Psoas muscle (tissue), 8 donors: ENCODE measurements around the gene GID4. TPM values are rescaled to one million over a fixed set of nuclear protein-coding genes. Genes with fewer than 3 reads are reported as not detected.

Source experiments
- ATAC-seq, 4 donors: fragments of 200-7000 bp; cut with Tn5 transposase; one replicate each; pipeline ENCODE4 v1.9.1; 2020; ENCODE audit warnings: moderate library complexity in 3 of 4, mild to moderate bottlenecking in 2 of 4
- DNase-seq, 2 donors: peaks; one replicate each; pipeline ENCODE4 v3.0.0-alpha.2; 2020
- H3K27ac ChIP-seq: fragments of 200-600 bp; one replicate; pipeline ENCODE4 v1.8.0; 2022
- H3K27me3 ChIP-seq, 3 donors: fragments of 200-600 bp in 1 of 3; one replicate each; pipeline versions ENCODE4 v1.6.1 to v1.8.0; 2013 to 2022; ENCODE audit warnings: low read length in 2 of 3, mild to moderate bottlenecking in 2 of 3, moderate library complexity in 1 of 3; ENCODE audit not compliant: insufficient read depth in 3 of 3
- H3K36me3 ChIP-seq, 2 donors: fragments of 200-600 bp in 1 of 2; one replicate each; pipeline versions ENCODE4 v1.6.1 to v1.8.0; 2013 to 2022; ENCODE audit warnings: low read depth in 1 of 2, mild to moderate bottlenecking in 1 of 2, moderate library complexity in 1 of 2; ENCODE audit not compliant: insufficient read depth in 1 of 2
- H3K4me1 ChIP-seq: fragments of 200-600 bp; one replicate; pipeline ENCODE4 v1.8.0; 2022
- H3K4me3 ChIP-seq: fragments of 200-600 bp; one replicate; pipeline ENCODE4 v1.8.0; 2022; ENCODE audit warnings: mild to moderate bottlenecking
- H3K9me3 ChIP-seq: fragments of 200-600 bp; one replicate; pipeline ENCODE4 v1.8.0; 2022
- WGBS, 3 donors: extraction: QIAGEN DNeasy Blood & Tissue Kit; methylation state at CpG; one replicate each; pipeline versions ENCODE4 v1.1.6 to v1.1.7; 2013; 5-methylcytosine and 5-hydroxymethylcytosine counted together
- intact Hi-C, 2 donors: fragments of 100-400 bp; cut with DNase I; formaldehyde crosslinking; loops; one replicate each; pipeline versions ENCODE4 v1.11.0 to v1.14.2; 2022
- polyA plus RNA-seq, 3 donors: library from polyadenylated mRNA; stranded (reverse); fragments of 200-250 nt; gene quantifications; one replicate each; pipeline ENCODE4 v1.2.3, GENCODE V29; 2013
- total RNA-seq, 4 donors: library from RNA; stranded (reverse); fragmentation: NEBNext Ultra II Directional in 2 of 4; extraction: Animal tissue kit (Norgen Biotek cat#: 25700) in 2 of 4; gene quantifications; one replicate each; pipeline versions ENCODE4 v1.2.1 to v1.2.4, GENCODE V29; 2021 to 2023
- TF ChIP-seq, protein P1 (sequence below): fragments of 200-600 bp; IDR thresholded peaks from one replicate; pipeline ENCODE4 v1.8.0; 2022; ENCODE audit warnings: antibody characterized with exemption
- donor health status: healthy with polysubstance abuse.
- donor health status: DM: no; HTN: no; CAD: no; lungs with moderate emphysema.
- donor health status: Bipolar disorder and iron deficiency.
- donor health status: healthy.
- donor health status: DM: yes; HTN: yes; CAD: no.
- donor health status: DM: no; HTN: no; CAD: no.
- donor health status: DM: no; HTN: no; CAD: no.
- donor health status: DM: yes; HTN: yes; CAD: no.

The GID4 gene
- total and polyA plus RNA-seq, 7 donors: 10.8 to 55.2 (median 38.0) TPM

GRCh38 chr17:18093616-18094408, 54.6 kb downstream of the GID4 start:
- intact Hi-C loops: no loop called here
- TF ChIP-seq, protein P1, sequence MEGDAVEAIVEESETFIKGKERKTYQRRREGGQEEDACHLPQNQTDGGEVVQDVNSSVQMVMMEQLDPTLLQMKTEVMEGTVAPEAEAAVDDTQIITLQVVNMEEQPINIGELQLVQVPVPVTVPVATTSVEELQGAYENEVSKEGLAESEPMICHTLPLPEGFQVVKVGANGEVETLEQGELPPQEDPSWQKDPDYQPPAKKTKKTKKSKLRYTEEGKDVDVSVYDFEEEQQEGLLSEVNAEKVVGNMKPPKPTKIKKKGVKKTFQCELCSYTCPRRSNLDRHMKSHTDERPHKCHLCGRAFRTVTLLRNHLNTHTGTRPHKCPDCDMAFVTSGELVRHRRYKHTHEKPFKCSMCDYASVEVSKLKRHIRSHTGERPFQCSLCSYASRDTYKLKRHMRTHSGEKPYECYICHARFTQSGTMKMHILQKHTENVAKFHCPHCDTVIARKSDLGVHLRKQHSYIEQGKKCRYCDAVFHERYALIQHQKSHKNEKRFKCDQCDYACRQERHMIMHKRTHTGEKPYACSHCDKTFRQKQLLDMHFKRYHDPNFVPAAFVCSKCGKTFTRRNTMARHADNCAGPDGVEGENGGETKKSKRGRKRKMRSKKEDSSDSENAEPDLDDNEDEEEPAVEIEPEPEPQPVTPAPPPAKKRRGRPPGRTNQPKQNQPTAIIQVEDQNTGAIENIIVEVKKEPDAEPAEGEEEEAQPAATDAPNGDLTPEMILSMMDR: peak; percentile 42
- Histone ChIP-seq H3K36me3 (peaks cover 0 to 67% of the 10 kb centered on the region in 2 donors), H3K9me3 (no peaks in the 10 kb centered on the region), H3K4me1 (peaks cover 7% of the 10 kb centered on the region), H3K4me3 (no peak overlapping the region), H3K27ac (peak overlapping the region; percentile 68), H3K27me3 (no peaks in the 10 kb centered on the region)
- peak; percentile 76 to 93 (median 88) for ATAC-seq
- WGBS, 3 donors: 72% methylated on average over 15 of the region's 15 CpGs
- peak; percentile 63 to 92 for DNase-seq

DNA sequence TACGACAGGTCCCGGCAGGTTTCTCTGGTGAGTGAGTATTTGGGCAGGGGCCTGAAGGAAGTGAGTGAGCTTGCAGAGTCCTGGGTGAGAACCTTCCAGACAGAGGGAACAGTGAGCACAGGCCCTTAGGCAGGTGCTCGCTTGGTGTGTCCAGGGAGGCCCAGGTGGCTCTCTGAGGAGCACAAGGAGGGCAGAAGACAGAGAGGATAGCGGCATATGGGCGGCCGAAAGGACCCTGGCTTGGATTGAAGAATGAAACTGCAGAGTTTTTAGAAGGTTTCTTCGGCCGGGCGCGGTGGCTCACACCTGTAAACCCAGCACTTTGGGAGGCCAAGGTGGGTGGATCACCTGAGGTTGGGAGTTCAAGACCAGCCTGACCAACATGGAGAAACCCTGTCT, 55.2 kb downstream of the GID4 start:
- Histone ChIP-seq H3K4me3 (no peak overlapping the region), H3K27ac (peak overlapping the region; percentile 68), H3K36me3 (peaks cover 1 to 73% of the 10 kb centered on the region in 2 donors), H3K27me3 (no peaks in the 10 kb centered on the region), H3K4me1 (peaks cover 4% of the 10 kb centered on the region), H3K9me3 (no peaks in the 10 kb centered on the region)
- ATAC-seq (peak in 2 of 4 donors; percentile 6 to 37), DNase-seq (no peak)
- TF ChIP-seq, protein P1: no peak
- intact Hi-C loops: no loop called here
- WGBS, 3 donors: 94 to 99% (median 98%) methylated on average over 10 of the region's 10 CpGs

DNA sequence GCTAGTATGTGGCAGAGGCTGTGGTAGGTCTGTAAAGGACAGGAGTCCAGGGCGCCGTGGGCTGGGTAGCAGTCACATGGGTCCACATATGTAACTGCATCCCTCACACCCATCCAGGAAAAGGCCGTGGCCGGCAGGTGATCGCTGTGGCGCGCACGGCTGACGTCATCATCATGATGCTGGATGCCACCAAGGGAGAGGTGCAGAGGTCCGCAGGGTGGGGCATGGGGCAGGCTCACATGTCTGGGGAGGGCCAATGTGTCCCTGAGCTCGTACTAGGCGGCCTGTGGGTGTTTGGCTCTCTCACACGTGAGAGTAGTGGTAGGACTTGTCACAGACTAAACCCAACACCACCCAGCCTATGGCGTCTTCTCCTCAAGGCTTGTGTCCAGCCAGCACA, 60.3 kb downstream of the GID4 start:
- TF ChIP-seq, protein P1: no peak
- Histone ChIP-seq H3K27ac (no peak overlapping the region), H3K36me3 (peaks cover 3 to 95% of the 10 kb centered on the region in 2 donors), H3K27me3 (no peaks in the 10 kb centered on the region), H3K9me3 (no peaks in the 10 kb centered on the region), H3K4me3 (no peak overlapping the region), H3K4me1 (no peaks in the 10 kb centered on the region)
- ATAC-seq (no peak), DNase-seq (no peak)
- WGBS, 3 donors: 87 to 90% (median 87%) methylated on average over 14 of the region's 14 CpGs
- intact Hi-C loops: no loop called here

DNA sequence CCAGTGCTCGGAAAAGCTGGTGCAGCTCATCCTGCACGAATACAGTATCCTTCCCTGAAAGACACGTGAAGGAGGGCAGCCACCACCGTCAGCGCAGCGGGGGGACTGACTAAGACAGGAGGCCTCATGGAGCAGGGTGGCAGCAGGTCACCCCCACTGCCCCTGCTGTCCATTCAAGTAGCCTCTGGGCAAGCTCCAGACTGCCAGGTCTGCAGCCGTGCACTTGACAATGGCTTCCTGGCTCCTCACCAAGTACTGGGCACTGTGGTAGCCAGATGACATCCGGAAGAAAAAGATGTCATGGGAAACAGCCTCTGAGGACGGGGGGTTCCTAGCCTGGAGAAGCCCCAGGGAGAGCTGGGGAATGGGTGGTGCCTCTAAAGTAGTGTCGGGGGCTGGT, 61.4 kb downstream of the GID4 start:
- Histone ChIP-seq H3K27me3 (no peaks in the 10 kb centered on the region), H3K9me3 (no peaks in the 10 kb centered on the region), H3K4me1 (no peaks in the 10 kb centered on the region), H3K4me3 (no peak overlapping the region), H3K27ac (no peak overlapping the region), H3K36me3 (peaks cover 3 to 97% of the 10 kb centered on the region in 2 donors)
- intact Hi-C loops: no loop called here
- DNase-seq: no peak
- no peak for ATAC-seq
- WGBS, 3 donors: 66 to 75% (median 72%) methylated on average over 10 of the region's 10 CpGs
- TF ChIP-seq, protein P1: no peak
